ENCODE results near the gene ATP9A.

GRCh38 chr20:51616060-51616459 is 152.1 kb downstream of the ATP9A start:
- TF ChIP-seq REST (IDR thresholded peaks at IDR 0.05; ENCODE audit: low read depth, low read length) (no peak), CTCF (IDR thresholded peaks at IDR 0.05 in 2 of 3, conservative IDR thresholded peaks at IDR 0.05 in 1 of 3; ENCODE audit: control insufficient read depth in 2 of 3, extremely low read depth in 1 of 3, insufficient read depth in 1 of 3, low read depth in 3 of 3, low read length in 3 of 3) (peak; percentile 22 to 29 (median 26); a peak in 1 of 6 replicates), GABPA (IDR thresholded peaks at IDR 0.05; ENCODE audit: low read depth) (no peak), SREBF2 (IDR thresholded peaks at IDR 0.05; ENCODE audit: low read length) (no peak), RCOR1 (conservative IDR thresholded peaks at IDR 0.05; ENCODE audit: low read depth, low read length) (no peak), NFYB (IDR thresholded peaks at IDR 0.05; ENCODE audit: insufficient read depth, low read depth, low read length) (no peak), BHLHE40 (IDR thresholded peaks at IDR 0.05; ENCODE audit: borderline replicate concordance in 1 of 2, low read depth in 2 of 2, low read length in 1 of 2) (no peak), ELK1 (IDR thresholded peaks at IDR 0.05; ENCODE audit: low read depth, low read length) (no peak)

All from GM12878 (cell line).